SJSA1 (cell line): ENCODE data around the gene SHISA9. TPM values are rescaled to one million over a fixed set of nuclear protein-coding genes. Genes with fewer than 3 reads are reported as not detected.

Source experiments
- DNase-seq, 2 experiments: peaks; one replicate each; pipeline ENCODE4 v3.0.0-alpha.2; 2015 to 2020; ENCODE audit warnings: low spot score in 2 of 2, low read depth in 1 of 2
- H3K27ac ChIP-seq: fragments of 250-450 bp; sonication (Bioruptor Pico); 2 replicates; pipeline ENCODE4 v1.5.1; 2020; ENCODE audit warnings: mild to moderate bottlenecking, moderate library complexity
- H3K27me3 ChIP-seq: fragments of 250-450 bp; sonication (Bioruptor Pico); replicated peaks from 2 replicates; pipeline ENCODE4 v1.5.1; 2020; ENCODE audit warnings: mild to moderate bottlenecking, moderate library complexity
- H3K36me3 ChIP-seq: fragments of 250-450 bp; sonication (Bioruptor Pico); 2 replicates; pipeline ENCODE4 v1.5.1; 2020; ENCODE audit warnings: mild to moderate bottlenecking
- H3K4me1 ChIP-seq: fragments of 250-450 bp; sonication (Bioruptor Pico); replicated peaks from 2 replicates; pipeline ENCODE4 v1.6.1; 2021; ENCODE audit warnings: mild to moderate bottlenecking
- H3K4me3 ChIP-seq: fragments of 250-450 bp; sonication (Bioruptor Pico); 2 replicates; pipeline ENCODE4 v1.5.1; 2020; ENCODE audit warnings: mild to moderate bottlenecking
- H3K9me3 ChIP-seq: fragments of 250-450 bp; sonication (Bioruptor Pico); replicated peaks from 2 replicates; pipeline ENCODE4 v1.5.1; 2020; ENCODE audit warnings: mild to moderate bottlenecking
- total RNA-seq: library from RNA; depleted of rRNA; stranded (reverse); fragments of >200 nt; shearing (Covaris generic); gene quantifications from 2 replicates; pipeline ENCODE4 v1.2.3, GENCODE V29; 2014

The SHISA9 gene
- total RNA-seq, 1 experiment from 2014 or later: 0.03 TPM

GRCh38 chr16:12944300-12944699 is 42.9 kb downstream of the SHISA9 start:
- H3K27me3 ChIP-seq: no peaks in the 10 kb centered on the region
- no peak overlapping the region for H3K27ac ChIP-seq
- H3K9me3 ChIP-seq: no peaks in the 10 kb centered on the region

GRCh38 chr16:12951392-12951791 is 50.0 kb downstream of the SHISA9 start:
- Histone ChIP-seq H3K27ac (no peak overlapping the region), H3K4me3 (no peak overlapping the region), H3K36me3 (no peaks in the 10 kb centered on the region), H3K9me3 (no peaks in the 10 kb centered on the region), H3K4me1 (no peaks in the 10 kb centered on the region), H3K27me3 (no peaks in the 10 kb centered on the region)
- no peak for DNase-seq

More at GRCh38 chr16:12944300-12944699, 42.9 kb downstream of the SHISA9 start:
- Histone ChIP-seq H3K36me3 (no peaks in the 10 kb centered on the region), H3K4me3 (no peak overlapping the region), H3K4me1 (no peaks in the 10 kb centered on the region)
- DNase-seq: no peak

GRCh38 chr16:12951976-12952375 is 50.6 kb downstream of the SHISA9 start:
- H3K9me3 ChIP-seq: no peaks in the 10 kb centered on the region
- no peak overlapping the region for H3K4me3 ChIP-seq
- no peaks in the 10 kb centered on the region for H3K4me1 ChIP-seq
- no peaks in the 10 kb centered on the region for H3K36me3 ChIP-seq
- no peak for DNase-seq
- H3K27ac ChIP-seq: no peak overlapping the region
- no peaks in the 10 kb centered on the region for H3K27me3 ChIP-seq

DNA sequence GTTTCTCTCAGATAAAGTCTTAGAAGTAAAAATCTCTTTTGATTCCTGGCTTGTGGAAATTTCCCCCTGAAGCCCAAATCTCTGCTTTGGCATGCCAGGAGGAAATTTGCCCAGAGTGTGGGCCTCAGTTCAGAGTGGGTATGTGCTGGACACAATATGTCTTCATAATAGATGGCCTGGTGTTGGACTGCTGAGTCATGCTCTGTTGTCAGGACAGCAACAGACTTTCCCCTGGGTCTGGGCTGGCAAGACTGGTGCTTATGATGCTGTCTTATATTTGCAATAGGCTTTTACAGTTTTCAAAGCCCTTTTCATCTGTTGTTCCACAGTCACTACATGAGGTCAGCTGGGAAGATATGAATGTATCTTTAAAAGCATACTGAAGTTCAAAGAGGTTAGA is 57.0 kb downstream of the SHISA9 start:
- Histone ChIP-seq H3K4me3 (no peak overlapping the region), H3K27me3 (no peaks in the 10 kb centered on the region), H3K4me1 (no peaks in the 10 kb centered on the region), H3K27ac (no peak overlapping the region), H3K36me3 (no peaks in the 10 kb centered on the region), H3K9me3 (no peaks in the 10 kb centered on the region; the same call in 1 of the 2 replicates)
- no peak for DNase-seq

DNA sequence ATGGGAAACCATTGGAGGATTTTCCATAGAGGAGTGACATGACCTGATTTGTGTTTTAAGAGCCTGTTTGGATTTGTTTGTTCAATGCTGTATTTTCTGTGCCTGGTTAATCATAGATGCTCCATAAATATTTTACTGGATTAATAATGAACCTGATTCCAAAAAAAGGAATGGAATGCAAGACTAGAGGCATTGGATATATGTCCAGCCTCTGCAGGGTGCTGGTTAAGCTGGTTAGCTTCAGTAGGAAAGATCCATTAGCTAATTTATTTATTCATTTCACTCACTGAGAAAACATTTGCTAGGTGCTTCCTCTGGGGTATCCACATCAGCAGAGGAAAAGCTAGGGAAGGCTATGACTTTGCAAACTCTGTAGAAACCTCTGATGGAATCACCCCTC is 57.7 kb downstream of the SHISA9 start:
- H3K9me3 ChIP-seq: no peaks in the 10 kb centered on the region; the same call in 1 of the 2 replicates
- H3K4me3 ChIP-seq: no peak overlapping the region
- H3K27ac ChIP-seq: no peak overlapping the region
- no peaks in the 10 kb centered on the region for H3K27me3 ChIP-seq
- H3K36me3 ChIP-seq: no peaks in the 10 kb centered on the region
- DNase-seq: no peak
- H3K4me1 ChIP-seq: no peaks in the 10 kb centered on the region

- no peaks in the 10 kb centered on the region for H3K4me1 ChIP-seq
- H3K4me3 ChIP-seq: no peak overlapping the region
Measured at GRCh38 chr16:12961626-12962025, 60.2 kb downstream of the SHISA9 start.

DNA sequence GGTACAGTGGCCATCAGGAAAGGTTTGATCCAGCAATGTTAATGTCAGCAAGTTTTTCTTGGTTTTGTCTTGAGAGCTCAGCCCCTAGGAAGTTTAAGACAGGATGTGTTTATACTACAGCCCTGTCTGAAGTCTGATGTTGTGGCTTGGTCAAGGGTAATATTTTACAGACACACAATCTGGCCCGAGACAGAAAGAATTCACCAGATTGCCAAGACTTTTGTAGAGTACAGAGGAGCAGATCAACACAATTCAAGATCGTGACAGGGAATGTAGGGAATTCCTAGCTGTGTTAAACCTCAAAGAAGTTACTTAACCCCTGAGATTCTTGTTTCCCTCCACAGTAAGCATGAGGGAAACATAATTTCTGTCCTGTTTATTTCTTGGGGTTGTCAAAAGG is 63.1 kb downstream of the SHISA9 start:
- Histone ChIP-seq H3K36me3 (no peaks in the 10 kb centered on the region), H3K27me3 (no peaks in the 10 kb centered on the region), H3K9me3 (no peaks in the 10 kb centered on the region; the same call in 1 of the 2 replicates), H3K27ac (no peak overlapping the region), H3K4me3 (no peak overlapping the region), H3K4me1 (no peaks in the 10 kb centered on the region)
- DNase-seq: no peak

More at GRCh38 chr16:12961626-12962025, 60.2 kb downstream of the SHISA9 start:
- Histone ChIP-seq H3K36me3 (no peaks in the 10 kb centered on the region), H3K27me3 (no peaks in the 10 kb centered on the region), H3K9me3 (no peaks in the 10 kb centered on the region; the same call in 1 of the 2 replicates), H3K27ac (no peak overlapping the region)
- DNase-seq: no peak

DNA sequence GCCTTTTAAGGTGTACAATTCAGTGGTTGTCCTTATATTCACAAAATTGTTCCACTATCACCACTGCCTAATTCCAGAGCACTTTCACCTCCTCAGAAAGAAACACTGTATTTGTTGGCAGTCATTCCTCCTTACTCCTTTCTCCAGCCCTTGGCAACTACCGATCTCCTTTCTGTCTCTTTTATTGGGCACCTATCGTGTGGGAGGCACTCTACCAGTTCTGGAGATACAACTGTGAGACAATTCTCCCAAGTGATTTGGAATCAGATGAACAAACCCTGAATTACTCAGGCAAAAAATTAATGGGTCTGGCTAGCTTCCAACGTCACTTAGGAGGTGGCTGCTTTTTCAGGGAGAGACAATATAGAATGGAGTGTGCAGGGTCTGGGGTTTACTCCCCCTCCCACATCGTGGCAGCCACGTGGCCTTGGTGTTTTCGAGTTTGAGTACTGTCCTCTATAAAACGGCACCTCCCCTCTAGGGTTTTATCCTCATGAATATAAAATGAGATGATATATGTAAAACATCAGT is 63.9 kb downstream of the SHISA9 start:
- no peak overlapping the region for H3K4me3 ChIP-seq
- H3K27me3 ChIP-seq: no peaks in the 10 kb centered on the region
- no peaks in the 10 kb centered on the region; the same call in 1 of the 2 replicates for H3K9me3 ChIP-seq
- H3K27ac ChIP-seq: no peak overlapping the region
- no peak for DNase-seq
- H3K36me3 ChIP-seq: no peaks in the 10 kb centered on the region
- no peaks in the 10 kb centered on the region for H3K4me1 ChIP-seq

- Histone ChIP-seq H3K4me1 (no peaks in the 10 kb centered on the region), H3K27ac (no peak overlapping the region)
- peak; percentile 1 to 45 for DNase-seq
Measured at GRCh38 chr16:12971241-12971640, 69.8 kb downstream of the SHISA9 start.

GRCh38 chr16:12972246-12972645 is 70.8 kb downstream of the SHISA9 start:
- no peak overlapping the region for H3K27ac ChIP-seq
- H3K4me1 ChIP-seq: no peaks in the 10 kb centered on the region
- H3K27me3 ChIP-seq: no peaks in the 10 kb centered on the region
- no peaks in the 10 kb centered on the region for H3K36me3 ChIP-seq
- H3K4me3 ChIP-seq: no peak overlapping the region
- no peaks in the 10 kb centered on the region; the same call in 1 of the 2 replicates for H3K9me3 ChIP-seq
- no peak for DNase-seq

More at GRCh38 chr16:12971241-12971640, 69.8 kb downstream of the SHISA9 start:
- Histone ChIP-seq H3K27me3 (no peaks in the 10 kb centered on the region), H3K36me3 (no peaks in the 10 kb centered on the region), H3K9me3 (no peaks in the 10 kb centered on the region; the same call in 1 of the 2 replicates), H3K4me3 (no peak overlapping the region)

GRCh38 chr16:12975766-12976165 is 74.4 kb downstream of the SHISA9 start:
- H3K27ac ChIP-seq: no peak overlapping the region
- no peaks in the 10 kb centered on the region for H3K4me1 ChIP-seq
- DNase-seq: no peak
- no peaks in the 10 kb centered on the region; the same call in 1 of the 2 replicates for H3K9me3 ChIP-seq
- no peaks in the 10 kb centered on the region for H3K36me3 ChIP-seq
- no peak overlapping the region for H3K4me3 ChIP-seq
- H3K27me3 ChIP-seq: no peaks in the 10 kb centered on the region

DNA sequence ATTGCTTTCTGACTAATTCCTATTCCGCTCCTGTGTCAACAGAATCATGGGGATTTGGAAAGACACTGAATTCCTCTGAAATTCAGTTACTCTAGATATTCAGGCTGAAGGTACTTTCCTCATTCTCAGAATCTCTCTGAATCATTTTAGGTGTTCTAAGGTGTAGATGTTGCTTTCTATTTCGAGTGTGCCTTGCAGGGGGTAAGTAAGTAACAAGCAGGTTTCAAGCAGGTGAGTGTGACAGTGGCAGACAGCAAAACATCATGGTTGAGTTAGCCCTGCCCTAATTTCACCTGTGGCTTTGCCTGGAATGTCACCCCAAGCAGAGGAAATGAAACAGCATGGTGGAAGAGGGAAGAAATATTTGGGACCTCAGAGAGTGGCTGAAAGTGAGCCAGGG is 75.1 kb downstream of the SHISA9 start:
- DNase-seq: no peak
- Histone ChIP-seq H3K9me3 (no peaks in the 10 kb centered on the region), H3K4me1 (no peaks in the 10 kb centered on the region), H3K27me3 (no peaks in the 10 kb centered on the region), H3K4me3 (no peak overlapping the region), H3K36me3 (no peaks in the 10 kb centered on the region), H3K27ac (no peak overlapping the region)

GRCh38 chr16:12976936-12977335 is 75.5 kb downstream of the SHISA9 start:
- no peaks in the 10 kb centered on the region for H3K36me3 ChIP-seq
- no peak overlapping the region for H3K27ac ChIP-seq
- no peaks in the 10 kb centered on the region for H3K9me3 ChIP-seq
- no peaks in the 10 kb centered on the region for H3K4me1 ChIP-seq
- H3K27me3 ChIP-seq: no peaks in the 10 kb centered on the region
- no peak for DNase-seq
- no peak overlapping the region for H3K4me3 ChIP-seq

GRCh38 chr16:12985516-12985915 is 84.1 kb downstream of the SHISA9 start:
- no peak for DNase-seq
- Histone ChIP-seq H3K27ac (no peak overlapping the region), H3K4me1 (no peaks in the 10 kb centered on the region), H3K4me3 (no peak overlapping the region), H3K27me3 (no peaks in the 10 kb centered on the region), H3K36me3 (no peaks in the 10 kb centered on the region), H3K9me3 (no peaks in the 10 kb centered on the region)

- no peaks in the 10 kb centered on the region for H3K9me3 ChIP-seq
- no peak overlapping the region for H3K4me3 ChIP-seq
- H3K27ac ChIP-seq: no peak overlapping the region
- DNase-seq: no peak
- H3K36me3 ChIP-seq: no peaks in the 10 kb centered on the region
- no peaks in the 10 kb centered on the region for H3K4me1 ChIP-seq
- no peaks in the 10 kb centered on the region for H3K27me3 ChIP-seq
Measured at GRCh38 chr16:12988071-12988470, 86.7 kb downstream of the SHISA9 start.
